ENCODE results near the gene CGA.

GRCh38 chr6:87071683-87072082 lies 23.2 kb downstream of the CGA start:
- TF ChIP-seq, protein P1, sequence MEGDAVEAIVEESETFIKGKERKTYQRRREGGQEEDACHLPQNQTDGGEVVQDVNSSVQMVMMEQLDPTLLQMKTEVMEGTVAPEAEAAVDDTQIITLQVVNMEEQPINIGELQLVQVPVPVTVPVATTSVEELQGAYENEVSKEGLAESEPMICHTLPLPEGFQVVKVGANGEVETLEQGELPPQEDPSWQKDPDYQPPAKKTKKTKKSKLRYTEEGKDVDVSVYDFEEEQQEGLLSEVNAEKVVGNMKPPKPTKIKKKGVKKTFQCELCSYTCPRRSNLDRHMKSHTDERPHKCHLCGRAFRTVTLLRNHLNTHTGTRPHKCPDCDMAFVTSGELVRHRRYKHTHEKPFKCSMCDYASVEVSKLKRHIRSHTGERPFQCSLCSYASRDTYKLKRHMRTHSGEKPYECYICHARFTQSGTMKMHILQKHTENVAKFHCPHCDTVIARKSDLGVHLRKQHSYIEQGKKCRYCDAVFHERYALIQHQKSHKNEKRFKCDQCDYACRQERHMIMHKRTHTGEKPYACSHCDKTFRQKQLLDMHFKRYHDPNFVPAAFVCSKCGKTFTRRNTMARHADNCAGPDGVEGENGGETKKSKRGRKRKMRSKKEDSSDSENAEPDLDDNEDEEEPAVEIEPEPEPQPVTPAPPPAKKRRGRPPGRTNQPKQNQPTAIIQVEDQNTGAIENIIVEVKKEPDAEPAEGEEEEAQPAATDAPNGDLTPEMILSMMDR (conservative IDR thresholded peaks at IDR 0.05; ENCODE audit: low read depth, low read length) = no peak
- no peak for TF ChIP-seq EZH2 (IDR thresholded peaks at IDR 0.05; ENCODE audit: borderline replicate concordance, low read depth, low read length, poor library complexity, severe bottlenecking)
